ENCODE measurements around the gene DPP4.

DNA sequence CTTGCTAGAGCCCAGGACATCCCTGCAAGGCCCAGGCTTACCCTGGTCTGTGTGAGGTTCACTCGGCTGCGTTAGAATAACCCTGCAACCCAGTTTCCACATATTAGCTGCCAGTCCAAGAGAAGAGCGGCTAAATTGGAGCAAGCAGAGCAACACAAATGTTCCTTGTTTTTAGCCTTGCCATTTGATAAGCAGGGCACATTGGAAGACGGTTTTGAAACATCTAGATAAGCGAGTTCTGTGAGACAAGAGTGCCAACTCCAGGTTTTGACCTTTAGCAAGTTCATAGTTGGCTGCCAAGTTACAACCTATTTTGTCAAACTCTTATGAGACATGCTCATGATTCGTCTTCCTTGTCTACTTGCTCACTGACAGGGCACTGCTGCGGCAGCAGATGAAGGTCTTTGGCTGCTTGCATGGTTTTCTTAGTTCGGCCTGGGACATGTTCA lies 23.5 kb downstream of the DPP4 start:
- TF ChIP-seq, protein P1, sequence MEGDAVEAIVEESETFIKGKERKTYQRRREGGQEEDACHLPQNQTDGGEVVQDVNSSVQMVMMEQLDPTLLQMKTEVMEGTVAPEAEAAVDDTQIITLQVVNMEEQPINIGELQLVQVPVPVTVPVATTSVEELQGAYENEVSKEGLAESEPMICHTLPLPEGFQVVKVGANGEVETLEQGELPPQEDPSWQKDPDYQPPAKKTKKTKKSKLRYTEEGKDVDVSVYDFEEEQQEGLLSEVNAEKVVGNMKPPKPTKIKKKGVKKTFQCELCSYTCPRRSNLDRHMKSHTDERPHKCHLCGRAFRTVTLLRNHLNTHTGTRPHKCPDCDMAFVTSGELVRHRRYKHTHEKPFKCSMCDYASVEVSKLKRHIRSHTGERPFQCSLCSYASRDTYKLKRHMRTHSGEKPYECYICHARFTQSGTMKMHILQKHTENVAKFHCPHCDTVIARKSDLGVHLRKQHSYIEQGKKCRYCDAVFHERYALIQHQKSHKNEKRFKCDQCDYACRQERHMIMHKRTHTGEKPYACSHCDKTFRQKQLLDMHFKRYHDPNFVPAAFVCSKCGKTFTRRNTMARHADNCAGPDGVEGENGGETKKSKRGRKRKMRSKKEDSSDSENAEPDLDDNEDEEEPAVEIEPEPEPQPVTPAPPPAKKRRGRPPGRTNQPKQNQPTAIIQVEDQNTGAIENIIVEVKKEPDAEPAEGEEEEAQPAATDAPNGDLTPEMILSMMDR (optimal IDR thresholded peaks at IDR 0.05 in 1 of 3, IDR thresholded peaks at IDR 0.05 in 1 of 3, conservative IDR thresholded peaks at IDR 0.05 in 1 of 3; ENCODE audit: extremely low read depth in 1 of 3, insufficient read depth in 2 of 3, low read length in 3 of 3): no peak
- TF ChIP-seq EZH2 (IDR thresholded peaks at IDR 0.05; ENCODE audit: low read length): no peak

Measured in keratinocyte (primary cell).